PC-9 (cell line): ENCODE measurements around the gene PMEL.

Experiments
- EZH2 ChIP-seq: fragments of 200-600 bp; sonication (generic); IDR thresholded peaks from 2 replicates; pipeline ENCODE4 v1.8.0; 2017; ENCODE audit warnings: antibody characterized with exemption, low read depth
- TF ChIP-seq, protein P1 (sequence below): fragments of 200-600 bp; sonication (generic); conservative IDR thresholded peaks from 2 replicates; pipeline ENCODE4 v1.6.1; 2017; ENCODE audit warnings: mixed run types, antibody characterized with exemption, mild to moderate bottlenecking, moderate library complexity

DNA sequence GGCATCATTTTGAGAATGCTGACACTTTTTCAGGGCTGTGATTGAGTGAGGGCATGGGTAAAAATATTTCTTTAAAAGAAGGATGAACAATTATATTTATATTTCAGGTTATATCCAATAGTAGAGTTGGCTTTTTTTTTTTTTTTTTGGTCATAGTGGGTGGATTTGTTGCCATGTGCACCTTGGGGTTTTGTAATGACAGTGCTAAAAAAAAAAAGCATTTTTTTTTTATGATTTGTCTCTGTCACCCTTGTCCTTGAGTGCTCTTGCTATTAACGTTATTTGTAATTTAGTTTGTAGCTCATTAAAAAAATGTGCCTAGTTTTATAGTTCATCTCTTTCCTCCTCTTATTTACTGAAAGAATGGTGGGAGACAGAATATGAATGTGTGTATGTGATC, 6.6 kb upstream of the PMEL start:
- TF ChIP-seq, protein P1, sequence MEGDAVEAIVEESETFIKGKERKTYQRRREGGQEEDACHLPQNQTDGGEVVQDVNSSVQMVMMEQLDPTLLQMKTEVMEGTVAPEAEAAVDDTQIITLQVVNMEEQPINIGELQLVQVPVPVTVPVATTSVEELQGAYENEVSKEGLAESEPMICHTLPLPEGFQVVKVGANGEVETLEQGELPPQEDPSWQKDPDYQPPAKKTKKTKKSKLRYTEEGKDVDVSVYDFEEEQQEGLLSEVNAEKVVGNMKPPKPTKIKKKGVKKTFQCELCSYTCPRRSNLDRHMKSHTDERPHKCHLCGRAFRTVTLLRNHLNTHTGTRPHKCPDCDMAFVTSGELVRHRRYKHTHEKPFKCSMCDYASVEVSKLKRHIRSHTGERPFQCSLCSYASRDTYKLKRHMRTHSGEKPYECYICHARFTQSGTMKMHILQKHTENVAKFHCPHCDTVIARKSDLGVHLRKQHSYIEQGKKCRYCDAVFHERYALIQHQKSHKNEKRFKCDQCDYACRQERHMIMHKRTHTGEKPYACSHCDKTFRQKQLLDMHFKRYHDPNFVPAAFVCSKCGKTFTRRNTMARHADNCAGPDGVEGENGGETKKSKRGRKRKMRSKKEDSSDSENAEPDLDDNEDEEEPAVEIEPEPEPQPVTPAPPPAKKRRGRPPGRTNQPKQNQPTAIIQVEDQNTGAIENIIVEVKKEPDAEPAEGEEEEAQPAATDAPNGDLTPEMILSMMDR = no peak
- TF ChIP-seq EZH2 = no peak
